CD4-positive, alpha-beta T cell treated with Interleukin-17A for 1 hour (primary cell): Measurements from ENCODE around the gene ATRIP.

Experiments
- DNase-seq: peaks from one replicate; pipeline ENCODE4 v3.0.0-alpha.2; 2020

ATRIP gene

GRCh38 chr3:48410205-48411040 lies 36.1 kb upstream of the ATRIP start:
- DNase-seq = no peak

DNA sequence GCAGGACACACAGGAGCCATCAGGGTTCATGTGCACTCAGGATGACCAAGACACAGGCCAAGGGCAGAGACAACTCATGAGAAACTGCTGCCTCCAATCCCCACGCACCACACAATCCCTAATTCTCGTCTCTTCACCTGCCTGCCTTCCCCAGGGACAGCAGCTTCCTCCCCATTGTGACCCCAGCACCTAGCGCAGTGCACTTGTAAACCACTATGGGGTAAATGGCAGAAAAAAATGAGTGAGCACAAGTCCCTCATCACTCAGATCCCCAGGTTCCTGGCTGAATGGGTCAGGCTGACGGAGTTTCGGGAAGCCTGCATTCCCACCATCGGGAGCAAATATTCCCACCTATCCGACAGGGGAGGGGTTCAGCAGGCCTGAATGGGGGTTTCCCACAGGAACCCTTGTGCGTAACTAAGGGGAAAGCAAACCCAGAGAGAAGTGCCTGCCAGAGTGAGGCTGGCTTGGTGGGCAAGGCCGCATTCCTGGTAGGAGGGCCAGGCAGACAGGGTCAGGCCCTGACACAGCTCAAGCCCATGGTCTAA lies 35.4 kb upstream of the ATRIP start:
- no peak for DNase-seq

GRCh38 chr3:48411606-48412374 lies 34.7 kb upstream of the ATRIP start:
- no peak for DNase-seq

DNA sequence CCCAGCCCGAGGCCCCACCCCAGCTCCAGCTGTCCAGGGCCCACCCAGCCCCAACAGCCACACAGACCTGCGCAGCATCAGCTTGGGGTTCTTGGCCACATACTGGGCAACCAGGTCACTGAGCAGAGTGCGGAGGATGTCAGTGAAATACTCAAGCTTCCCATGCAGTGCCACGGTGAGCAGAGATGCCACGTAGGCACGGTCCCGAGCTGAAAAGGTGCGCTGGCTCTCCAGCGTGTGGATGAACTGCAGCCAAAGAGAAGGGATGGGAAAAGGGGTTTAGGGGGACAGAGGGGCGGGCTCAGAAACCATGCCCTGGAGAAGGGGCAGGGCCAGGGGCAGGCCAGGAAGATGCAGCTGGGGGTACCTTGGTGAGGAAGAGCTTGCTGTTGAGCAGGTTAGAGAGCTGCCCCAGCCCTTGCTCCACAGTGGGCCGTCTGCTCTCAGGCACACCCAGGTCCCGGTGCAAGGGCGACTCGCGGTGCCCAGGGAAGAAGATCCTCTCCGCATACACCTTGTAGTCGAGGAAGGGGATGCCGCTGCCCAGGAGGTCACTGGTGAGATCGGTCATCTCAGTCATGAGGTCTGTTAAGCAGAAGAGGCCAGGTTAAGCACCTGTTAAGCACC lies 34.0 kb upstream of the ATRIP start:
- no peak for DNase-seq

DNA sequence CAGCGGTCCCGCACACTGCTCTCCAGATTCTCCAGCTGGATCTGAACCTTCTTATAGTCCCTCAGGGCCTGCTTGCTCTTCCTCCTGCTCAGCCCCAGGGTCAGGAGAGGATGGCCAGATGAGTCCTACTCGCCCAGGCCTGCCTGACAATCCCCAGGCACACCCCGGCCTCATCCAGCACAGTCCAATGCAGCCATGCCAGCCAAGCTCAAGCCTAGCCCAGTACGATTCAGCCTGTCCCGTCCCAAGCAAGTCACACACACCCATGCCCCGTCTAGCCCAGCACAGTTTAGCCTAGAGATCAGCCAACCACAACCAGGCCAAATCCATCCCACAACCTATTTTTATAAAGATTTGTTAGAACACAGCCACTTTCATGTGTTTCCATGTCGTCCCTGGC lies 33.5 kb upstream of the ATRIP start:
- DNase-seq = no peak

DNA sequence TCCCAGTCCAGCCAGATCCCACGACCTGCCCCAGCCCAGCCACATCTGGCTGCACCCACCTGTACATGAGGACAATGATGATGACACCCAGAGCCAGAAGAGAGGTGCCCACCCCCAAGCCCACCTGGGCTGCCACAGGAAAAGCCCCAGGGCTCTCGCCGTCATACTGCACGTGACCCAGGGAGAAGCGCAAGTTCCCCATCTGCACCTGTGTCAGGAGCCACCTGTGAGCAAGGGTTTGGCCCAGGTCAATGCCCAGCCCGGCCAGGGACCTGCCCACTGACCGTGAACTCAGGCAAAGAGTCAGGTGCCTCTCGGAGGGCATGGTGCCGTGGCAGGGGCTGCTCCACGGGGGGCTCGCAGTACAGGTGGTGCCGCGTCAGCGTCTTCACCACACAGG lies 32.9 kb upstream of the ATRIP start:
- no peak for DNase-seq

DNA sequence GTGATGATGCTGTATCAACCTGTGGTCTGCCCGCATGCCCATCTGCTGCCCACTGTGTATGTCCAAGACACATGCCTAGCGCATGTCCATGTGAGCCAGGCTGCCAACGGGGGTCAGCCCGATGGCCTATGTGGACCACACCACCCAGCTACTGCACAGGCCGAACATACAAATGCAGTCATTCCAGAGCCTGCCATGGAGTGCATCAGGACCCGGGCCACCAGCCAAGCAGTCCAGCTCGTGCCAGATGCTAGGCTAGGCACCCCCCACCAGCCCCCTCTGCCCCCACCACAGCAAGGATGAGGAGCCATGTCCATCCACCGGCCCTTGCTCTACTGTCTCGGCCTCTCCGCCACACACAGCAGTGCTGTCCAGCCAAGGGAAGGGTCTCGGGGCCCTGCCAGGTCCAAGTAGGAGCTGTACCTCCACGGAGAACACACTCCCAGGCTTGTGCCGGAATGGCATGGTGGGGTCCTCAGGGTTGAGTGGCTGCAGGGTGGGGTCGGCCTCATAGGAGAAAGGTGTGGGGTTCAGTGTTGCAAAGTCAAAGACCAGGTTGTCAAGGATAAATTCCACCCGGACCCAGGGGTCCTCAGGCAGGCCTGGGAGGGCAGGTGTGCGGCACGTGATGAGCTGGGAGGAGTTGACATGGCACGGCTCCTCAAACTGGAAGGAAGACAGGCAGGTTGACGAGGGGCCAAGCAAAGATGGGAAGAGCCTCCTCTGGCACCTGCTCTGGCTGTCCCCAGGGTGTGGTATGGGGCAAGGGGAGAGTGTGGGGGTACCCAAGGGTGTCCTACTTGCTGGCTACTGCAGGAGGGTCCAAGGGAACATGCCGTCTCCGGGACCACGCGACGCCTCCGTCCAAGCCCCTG lies 31.9 kb upstream of the ATRIP start:
- DNase-seq = no peak

GRCh38 chr3:48415251-48415953 lies 31.1 kb upstream of the ATRIP start:
- no peak for DNase-seq

- DNase-seq = no peak
Measured at GRCh38 chr3:48416091-48416505, 30.4 kb upstream of the ATRIP start.

- no peak for DNase-seq
Measured at GRCh38 chr3:48416546-48416945, 30.0 kb upstream of the ATRIP start.

DNA sequence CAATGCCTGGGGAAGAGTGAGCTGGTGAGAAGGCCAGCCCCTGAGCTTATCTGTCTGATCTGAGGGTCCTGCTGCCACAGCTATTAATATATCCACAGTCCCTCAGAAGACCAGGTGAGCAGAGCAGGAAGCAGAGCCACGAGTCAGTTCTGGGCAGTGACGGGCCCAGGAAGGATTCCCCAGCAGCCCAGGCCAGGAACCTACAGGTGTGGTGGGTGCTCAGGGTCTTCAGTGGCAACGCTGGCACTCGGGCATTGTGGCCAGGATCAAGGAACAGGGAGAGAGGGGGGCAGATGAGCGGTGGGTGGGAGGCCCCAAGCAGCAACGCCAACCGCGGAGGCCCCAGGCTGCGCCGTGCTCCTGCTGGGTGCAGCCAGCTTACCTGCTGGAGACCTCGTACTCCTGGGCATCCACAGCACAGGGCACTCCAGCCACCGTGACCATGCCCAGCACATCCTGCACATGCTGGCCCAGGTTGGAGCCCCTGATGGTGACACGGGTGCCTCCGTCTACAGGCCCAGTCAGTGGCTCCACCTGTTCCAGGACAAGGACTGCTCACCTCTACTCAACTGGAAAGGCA lies 28.9 kb upstream of the ATRIP start:
- no peak for DNase-seq

GRCh38 chr3:48418140-48418539 lies 28.4 kb upstream of the ATRIP start:
- DNase-seq = no peak

DNA sequence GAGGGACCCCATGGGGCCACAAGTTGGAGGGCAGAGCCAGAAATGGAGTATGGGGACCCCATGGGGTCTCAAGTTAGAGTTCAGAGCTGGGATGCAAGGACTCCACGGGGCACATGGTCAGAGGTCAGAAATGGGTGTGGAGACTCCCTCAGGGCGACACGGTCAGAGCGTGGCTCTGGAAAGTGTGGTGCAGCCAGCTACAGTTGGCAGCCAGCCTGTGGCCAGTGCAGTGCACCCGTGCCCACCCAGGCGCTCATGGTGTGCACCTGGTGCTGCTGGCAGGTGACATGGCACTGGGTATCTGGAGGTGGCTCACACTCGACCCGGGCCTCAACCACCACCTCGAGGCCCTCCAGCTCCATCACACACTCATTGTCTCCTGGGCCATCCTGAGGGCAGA lies 27.9 kb upstream of the ATRIP start:
- no peak for DNase-seq

- DNase-seq = no peak
Measured at GRCh38 chr3:48419149-48419548, 27.4 kb upstream of the ATRIP start.

DNA sequence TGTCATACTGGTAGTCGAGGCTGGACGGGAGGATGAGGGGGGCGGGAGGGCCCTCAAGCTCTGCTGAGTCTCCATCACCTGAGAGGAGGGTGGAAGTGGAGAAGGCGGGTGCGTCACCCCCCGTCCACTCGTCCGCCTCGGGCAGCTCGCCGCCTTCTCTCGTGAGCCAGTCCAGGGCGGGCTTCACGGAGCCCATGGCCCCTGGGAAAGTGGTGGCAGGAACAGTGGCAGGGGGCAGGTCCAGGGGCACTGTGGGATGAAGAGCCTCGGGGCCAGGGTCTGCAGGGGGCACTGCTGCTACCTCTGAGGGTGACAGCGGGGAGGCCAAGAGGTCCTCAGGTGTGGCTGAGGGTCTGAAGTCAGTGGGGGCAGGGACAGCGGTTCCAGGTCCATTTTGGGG lies 26.9 kb upstream of the ATRIP start:
- no peak for DNase-seq

- no peak for DNase-seq
Measured at GRCh38 chr3:48420561-48420960, 26.0 kb upstream of the ATRIP start.

DNA sequence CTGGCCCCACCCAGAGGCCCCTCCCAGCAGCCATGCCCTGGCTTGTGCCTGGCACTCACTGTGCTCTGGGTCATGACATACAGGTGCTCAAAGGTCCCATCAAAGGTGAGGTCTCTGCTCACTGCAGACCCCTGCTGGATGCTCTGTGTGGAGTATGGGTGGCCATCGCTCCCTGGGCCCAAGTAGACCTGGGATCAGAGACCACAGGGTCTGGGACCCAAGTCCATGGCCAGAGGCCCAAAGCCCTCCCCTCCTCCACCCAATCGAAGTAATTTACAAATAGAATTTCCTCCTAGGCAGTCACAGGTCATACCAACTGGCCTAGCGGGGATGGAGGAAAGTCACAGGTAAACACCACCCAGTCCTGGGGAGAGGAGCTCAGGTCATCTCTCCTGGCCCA lies 24.3 kb upstream of the ATRIP start:
- DNase-seq = no peak

- no peak for DNase-seq
Measured at GRCh38 chr3:48422681-48423080, 23.9 kb upstream of the ATRIP start.

GRCh38 chr3:48423241-48423882 lies 23.2 kb upstream of the ATRIP start:
- DNase-seq = no peak

DNA sequence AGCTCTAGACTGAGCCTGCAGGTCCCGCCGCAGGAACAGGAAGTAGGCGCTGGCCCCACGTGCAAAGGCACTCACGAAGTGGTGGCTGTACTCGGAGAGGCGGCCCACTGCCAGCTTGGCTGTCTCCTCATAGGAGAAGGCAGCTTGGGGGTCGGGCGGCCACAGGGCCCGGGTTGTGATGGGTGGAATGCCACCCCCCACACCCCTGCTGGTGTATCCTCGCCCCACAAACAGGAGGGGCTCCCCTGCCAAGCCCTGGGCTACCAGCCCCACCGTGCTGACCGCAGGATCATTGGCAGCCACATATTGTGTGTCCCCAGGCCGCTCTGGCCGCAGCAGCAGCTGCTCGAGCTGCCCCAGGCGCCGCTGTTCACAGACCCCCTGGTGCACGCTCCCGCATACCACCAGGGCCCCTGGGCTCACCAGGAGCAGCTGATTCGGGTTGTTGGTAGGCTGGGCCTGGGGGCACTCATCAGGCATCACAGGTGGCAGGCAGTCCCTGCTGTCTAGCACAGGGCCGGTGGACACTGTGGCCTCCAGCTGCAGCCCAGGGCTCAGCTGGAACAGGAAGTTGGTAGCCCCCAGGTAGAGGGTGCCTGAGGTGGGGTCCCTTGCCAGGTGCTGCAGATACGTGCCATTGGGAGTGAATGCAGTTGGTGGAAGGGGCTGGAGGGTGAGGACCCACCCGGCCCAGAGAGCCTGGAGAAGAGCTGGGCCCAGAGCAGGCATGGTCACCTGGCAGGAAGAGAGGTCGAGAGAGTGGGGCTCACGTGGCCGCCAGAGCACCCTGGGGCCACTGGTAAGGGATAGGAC lies 22.4 kb upstream of the ATRIP start:
- no peak for DNase-seq
